OCI-LY1 (cell line): ENCODE measurements around the gene SH3BP1.
A peak's percentile ranks its signal among the peaks of the same experiment; 100 is the strongest.

Experiments
- H2AFZ ChIP-seq: fragments of 200-600 bp; sonication (generic), shearing (Covaris generic); 2 replicates; pipeline ENCODE4 v1.6.0; 2014; ENCODE audit warnings: antibody characterized with exemption, mild to moderate bottlenecking, low read length
- H3F3A ChIP-seq: fragments of 200-600 bp; sonication (generic), shearing (Covaris generic); 2 replicates; pipeline ENCODE4 v1.6.0; 2014; ENCODE audit warnings: mild to moderate bottlenecking, antibody characterized with exemption, low read length, moderate library complexity; ENCODE audit not compliant: insufficient read depth
- H3K27ac ChIP-seq: fragments of 200-600 bp; sonication (generic); 2 replicates; pipeline ENCODE4 v1.5.1; 2014; ENCODE audit warnings: low read length, mixed run types, mild to moderate bottlenecking, low read depth; ENCODE audit not compliant: poor library complexity, severe bottlenecking
- H3K27me3 ChIP-seq: fragments of 200-600 bp; sonication (generic); 2 replicates; pipeline ENCODE4 v1.6.0; 2014; ENCODE audit warnings: antibody characterized with exemption, mild to moderate bottlenecking, low read length, moderate library complexity; ENCODE audit not compliant: insufficient read depth
- H3K36me3 ChIP-seq: fragments of 200-600 bp; sonication (generic); 2 replicates; pipeline ENCODE4 v1.6.1; 2014; ENCODE audit warnings: mild to moderate bottlenecking, antibody characterized with exemption, low read length, moderate library complexity, mixed read lengths; ENCODE audit not compliant: insufficient read depth
- H3K4me1 ChIP-seq: fragments of 200-600 bp; sonication (generic); 2 replicates; pipeline ENCODE4 v1.5.1; 2014; ENCODE audit warnings: mild to moderate bottlenecking, low read length, moderate library complexity; ENCODE audit not compliant: insufficient read depth, severe bottlenecking
- H3K4me2 ChIP-seq: fragments of 200-600 bp; sonication (generic), shearing (Covaris generic); 2 replicates; pipeline ENCODE4 v1.6.1; 2014; ENCODE audit warnings: low read length
- H3K4me3 ChIP-seq: fragments of 200-600 bp; sonication (generic); 2 replicates; pipeline ENCODE4 v1.5.1; 2014; ENCODE audit warnings: low read length, low read depth, mild to moderate bottlenecking, mixed read lengths; ENCODE audit not compliant: poor library complexity, severe bottlenecking
- H3K79me2 ChIP-seq: fragments of 200-600 bp; shearing (Covaris generic); 2 replicates; pipeline ENCODE4 v1.6.1; 2016; ENCODE audit warnings: mixed run types, low read length, mixed read lengths; ENCODE audit not compliant: insufficient read depth
- H3K9ac ChIP-seq: fragments of 200-600 bp; sonication (generic), shearing (Covaris generic); 2 replicates; pipeline ENCODE4 v1.6.1; 2014; ENCODE audit warnings: mild to moderate bottlenecking, low read length, mixed read lengths
- H3K9me2 ChIP-seq: fragments of 200-600 bp; sonication (generic), shearing (Covaris generic); 2 replicates; pipeline ENCODE4 v1.6.1; 2014; ENCODE audit warnings: low read depth, mild to moderate bottlenecking, low read length, mixed read lengths
- H3K9me3 ChIP-seq: fragments of 200-600 bp; shearing (Covaris generic); 2 replicates; pipeline ENCODE4 v1.6.1; 2014; ENCODE audit warnings: low read length, mixed read lengths
- H4K20me1 ChIP-seq: fragments of 200-600 bp; sonication (generic), shearing (Covaris generic); 2 replicates; pipeline ENCODE4 v1.6.0; 2016; ENCODE audit warnings: mild to moderate bottlenecking, low read length; ENCODE audit not compliant: insufficient read depth
- EZH2 ChIP-seq: fragments of 200-600 bp; sonication (generic), shearing (Covaris generic); IDR thresholded peaks from 2 replicates; pipeline ENCODE4 v1.8.0; 2017; ENCODE audit warnings: borderline replicate concordance, mixed run types, mild to moderate bottlenecking, antibody characterized with exemption, low read length, moderate library complexity, mixed read lengths
- TF ChIP-seq, protein P1 (sequence below): fragments of 200-600 bp; sonication (generic), shearing (Covaris generic); IDR thresholded peaks from 2 replicates; pipeline ENCODE4 v1.5.1; 2017; ENCODE audit warnings: mild to moderate bottlenecking, antibody characterized with exemption, low read length, moderate library complexity, mixed read lengths

SH3BP1 gene

DNA sequence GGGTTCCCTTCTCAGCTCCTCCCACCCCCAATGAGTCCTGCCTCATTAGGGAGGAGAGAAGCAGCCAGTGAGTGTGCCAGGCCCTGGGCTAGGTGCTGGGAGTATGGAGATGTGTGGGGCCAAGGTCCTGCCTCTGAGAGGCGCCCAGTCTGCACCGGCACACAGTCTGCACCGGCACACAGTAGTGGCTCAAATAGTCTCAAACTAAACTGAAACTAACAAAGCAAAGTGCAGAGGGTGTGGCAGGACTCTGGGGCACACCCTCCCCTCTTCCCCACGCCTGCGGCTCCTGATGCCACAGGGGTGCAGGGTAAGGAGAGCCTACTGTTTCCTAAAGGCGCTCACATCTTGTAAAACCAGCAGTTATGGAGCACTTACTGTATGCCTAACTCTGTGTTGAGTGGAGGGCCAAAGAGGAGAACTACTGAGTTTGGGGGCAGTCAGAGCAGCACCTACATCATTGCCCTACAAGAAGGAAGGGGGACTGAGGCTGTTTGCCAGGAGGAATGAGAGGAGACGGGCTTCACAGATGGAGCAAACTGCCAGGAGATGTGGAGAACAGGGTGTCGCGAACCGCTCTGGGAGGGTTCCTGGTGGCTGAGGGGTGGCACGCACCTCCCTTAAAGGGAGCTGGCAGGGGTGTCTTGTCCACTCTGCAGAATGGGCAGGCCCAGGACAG, 939 bp upstream of the SH3BP1 start:
- H4K20me1 ChIP-seq, result no peaks in the 10 kb centered on the region
- no peaks in the 10 kb centered on the region for H3K9me2 ChIP-seq
- no peaks in the 10 kb centered on the region for H3K79me2 ChIP-seq
- peaks cover 3% of the 10 kb centered on the region; the same call in 1 of the 2 replicates for H3F3A ChIP-seq
- peaks cover 17% of the 10 kb centered on the region; the same call in 1 of the 2 replicates for H3K36me3 ChIP-seq
- no peaks in the 10 kb centered on the region for H3K9me3 ChIP-seq
- H2AFZ ChIP-seq, result no peak overlapping the region
- peak overlapping the region; percentile 53 for H3K27ac ChIP-seq
- H3K9ac ChIP-seq, result peak overlapping the region; percentile 82; the same call in 1 of the 2 replicates
- TF ChIP-seq, protein P1, sequence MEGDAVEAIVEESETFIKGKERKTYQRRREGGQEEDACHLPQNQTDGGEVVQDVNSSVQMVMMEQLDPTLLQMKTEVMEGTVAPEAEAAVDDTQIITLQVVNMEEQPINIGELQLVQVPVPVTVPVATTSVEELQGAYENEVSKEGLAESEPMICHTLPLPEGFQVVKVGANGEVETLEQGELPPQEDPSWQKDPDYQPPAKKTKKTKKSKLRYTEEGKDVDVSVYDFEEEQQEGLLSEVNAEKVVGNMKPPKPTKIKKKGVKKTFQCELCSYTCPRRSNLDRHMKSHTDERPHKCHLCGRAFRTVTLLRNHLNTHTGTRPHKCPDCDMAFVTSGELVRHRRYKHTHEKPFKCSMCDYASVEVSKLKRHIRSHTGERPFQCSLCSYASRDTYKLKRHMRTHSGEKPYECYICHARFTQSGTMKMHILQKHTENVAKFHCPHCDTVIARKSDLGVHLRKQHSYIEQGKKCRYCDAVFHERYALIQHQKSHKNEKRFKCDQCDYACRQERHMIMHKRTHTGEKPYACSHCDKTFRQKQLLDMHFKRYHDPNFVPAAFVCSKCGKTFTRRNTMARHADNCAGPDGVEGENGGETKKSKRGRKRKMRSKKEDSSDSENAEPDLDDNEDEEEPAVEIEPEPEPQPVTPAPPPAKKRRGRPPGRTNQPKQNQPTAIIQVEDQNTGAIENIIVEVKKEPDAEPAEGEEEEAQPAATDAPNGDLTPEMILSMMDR, result no peak
- peak overlapping the region; percentile 72 for H3K4me3 ChIP-seq
- H3K27me3 ChIP-seq, result no peaks in the 10 kb centered on the region
- H3K4me1 ChIP-seq, result peaks cover 32% of the 10 kb centered on the region
- peak overlapping the region; percentile 87 for H3K4me2 ChIP-seq

DNA sequence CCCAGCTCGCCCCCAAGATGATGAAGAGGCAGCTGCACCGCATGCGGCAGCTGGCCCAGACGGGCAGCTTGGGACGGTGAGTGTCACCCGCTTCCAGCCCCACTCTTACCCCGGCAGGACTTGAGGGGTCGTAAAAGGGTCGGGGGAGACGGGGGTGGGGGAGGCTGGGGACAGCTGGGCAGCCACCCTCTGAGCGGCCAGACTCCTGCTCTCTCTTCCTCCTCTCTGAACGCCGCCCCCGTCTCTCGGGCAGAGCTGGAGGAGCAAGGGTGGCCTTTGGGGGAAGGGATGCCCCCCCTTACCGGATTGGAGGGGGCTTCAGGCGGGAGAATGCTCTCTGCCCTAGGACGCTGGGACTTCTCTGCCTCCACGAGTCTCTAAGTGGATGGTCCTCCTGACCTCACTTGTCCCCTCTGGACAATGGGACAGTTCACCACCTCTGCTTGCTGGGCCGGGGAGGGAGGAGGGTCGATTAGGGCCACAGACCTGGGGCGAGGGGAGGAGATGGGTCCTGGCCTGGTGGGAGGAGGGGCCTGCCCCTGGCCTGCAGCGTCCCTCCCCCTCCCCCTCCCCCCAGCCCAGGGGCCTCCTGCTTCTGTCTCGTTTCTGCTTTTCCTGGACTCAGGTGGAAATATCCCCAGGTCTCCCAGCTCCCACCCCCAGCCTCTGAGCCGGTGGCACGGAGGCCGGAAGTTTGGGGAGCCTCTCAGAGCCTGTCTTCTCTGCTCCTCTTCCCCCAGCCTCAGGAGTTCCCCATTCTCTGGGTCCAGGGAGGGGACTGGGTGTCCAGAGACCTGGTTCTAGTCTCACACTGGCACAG, 512 bp downstream of the SH3BP1 start:
- no peaks in the 10 kb centered on the region for H3K9me3 ChIP-seq
- no peaks in the 10 kb centered on the region for H3K79me2 ChIP-seq
- H3K4me3 ChIP-seq, result peak overlapping the region; percentile 72
- H3K9me2 ChIP-seq, result no peaks in the 10 kb centered on the region
- H3K9ac ChIP-seq, result peak overlapping the region; percentile 82
- peak overlapping the region; percentile 87 for H3K4me2 ChIP-seq
- H3F3A ChIP-seq, result peaks cover 3% of the 10 kb centered on the region; the same call in 1 of the 2 replicates
- H3K36me3 ChIP-seq, result peaks cover 24% of the 10 kb centered on the region; the same call in 1 of the 2 replicates
- H3K27me3 ChIP-seq, result no peaks in the 10 kb centered on the region
- peak overlapping the region; percentile 66 for H3K27ac ChIP-seq
- no peak for TF ChIP-seq EZH2
- TF ChIP-seq, protein P1, result no peak
- peaks cover 20% of the 10 kb centered on the region for H3K4me1 ChIP-seq
- H4K20me1 ChIP-seq, result no peaks in the 10 kb centered on the region
- no peak overlapping the region for H2AFZ ChIP-seq

DNA sequence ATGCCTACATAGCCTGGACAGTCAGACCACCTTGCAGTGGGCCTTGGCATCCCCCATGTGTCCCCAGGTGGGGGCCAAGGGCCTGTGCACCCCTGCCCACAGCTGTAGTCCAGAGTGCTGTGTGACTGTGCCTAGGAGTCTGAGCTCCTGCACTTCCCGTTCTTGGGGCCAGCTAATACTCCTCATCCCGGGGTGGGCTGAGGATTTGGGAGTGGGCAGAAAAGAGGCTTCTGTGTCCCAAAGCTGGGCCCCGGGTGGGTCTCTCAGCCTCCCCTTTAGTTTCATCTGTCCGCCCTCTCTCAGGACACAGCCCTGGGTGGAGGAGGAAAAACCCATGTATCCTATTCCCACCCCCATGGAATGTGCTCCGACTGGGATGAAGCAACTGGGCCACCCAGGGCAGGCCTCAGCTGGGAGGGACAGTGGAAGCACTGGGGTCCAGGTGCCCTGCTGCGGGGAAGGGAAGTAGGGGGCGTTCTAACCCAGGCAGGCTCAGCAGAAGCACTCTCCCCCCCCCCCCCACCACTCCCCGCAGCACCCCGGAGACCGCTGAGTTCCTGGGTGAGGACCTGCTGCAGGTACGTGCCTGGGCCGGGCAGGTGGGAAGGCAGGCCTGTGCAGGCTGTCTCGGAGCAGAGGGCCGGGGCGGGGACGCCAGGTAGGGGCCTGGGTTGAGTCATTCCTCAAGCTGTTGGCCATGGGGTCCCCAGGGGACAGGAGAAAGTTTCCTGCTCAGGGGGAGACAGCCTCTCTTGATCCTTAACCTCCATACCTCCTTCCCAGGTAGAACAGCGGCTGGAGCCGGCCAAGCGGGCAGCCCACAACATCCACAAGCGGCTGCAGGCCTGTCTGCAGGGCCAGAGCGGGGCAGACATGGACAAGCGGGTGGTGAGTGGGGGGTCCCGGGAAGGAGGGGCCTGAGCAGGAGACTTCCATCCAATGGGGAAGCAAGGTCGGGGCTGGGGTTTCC, 1.4 kb downstream of the SH3BP1 start:
- Histone ChIP-seq H3K4me1 (peaks cover 20% of the 10 kb centered on the region), H3F3A (peaks cover 3% of the 10 kb centered on the region; the same call in 1 of the 2 replicates), H3K4me2 (peak overlapping the region; percentile 87), H4K20me1 (no peaks in the 10 kb centered on the region), H3K9me2 (no peaks in the 10 kb centered on the region), H3K27ac (peak overlapping the region; percentile 66), H3K9me3 (no peaks in the 10 kb centered on the region), H3K79me2 (no peaks in the 10 kb centered on the region), H3K27me3 (no peaks in the 10 kb centered on the region), H3K4me3 (peak overlapping the region; percentile 72), H2AFZ (no peak overlapping the region), H3K36me3 (peaks cover 31% of the 10 kb centered on the region; the same call in 1 of the 2 replicates), H3K9ac (peak overlapping the region; percentile 82)
- no peak for TF ChIP-seq EZH2
- TF ChIP-seq, protein P1, result peak; percentile 37
